Skeletal muscle cell (primary cell): Measurements from ENCODE around the gene IL15RA.
"Not testable (repeated sequence)": the region's sequence is repeated elsewhere in the genome, so short reads cannot be mapped to it uniquely, and the experiment has no call there.

Source experiments
- DNase-seq: peaks from one replicate; pipeline ENCODE4 v3.0.0-alpha.2; 2010; ENCODE audit warnings: low read depth
- H3K4me3 ChIP-seq: 2 replicates; pipeline ENCODE4 v1.5.1; 2011; ENCODE audit warnings: low read depth, mild to moderate bottlenecking, control low read depth, low read length, moderate library complexity

IL15RA gene

DNA sequence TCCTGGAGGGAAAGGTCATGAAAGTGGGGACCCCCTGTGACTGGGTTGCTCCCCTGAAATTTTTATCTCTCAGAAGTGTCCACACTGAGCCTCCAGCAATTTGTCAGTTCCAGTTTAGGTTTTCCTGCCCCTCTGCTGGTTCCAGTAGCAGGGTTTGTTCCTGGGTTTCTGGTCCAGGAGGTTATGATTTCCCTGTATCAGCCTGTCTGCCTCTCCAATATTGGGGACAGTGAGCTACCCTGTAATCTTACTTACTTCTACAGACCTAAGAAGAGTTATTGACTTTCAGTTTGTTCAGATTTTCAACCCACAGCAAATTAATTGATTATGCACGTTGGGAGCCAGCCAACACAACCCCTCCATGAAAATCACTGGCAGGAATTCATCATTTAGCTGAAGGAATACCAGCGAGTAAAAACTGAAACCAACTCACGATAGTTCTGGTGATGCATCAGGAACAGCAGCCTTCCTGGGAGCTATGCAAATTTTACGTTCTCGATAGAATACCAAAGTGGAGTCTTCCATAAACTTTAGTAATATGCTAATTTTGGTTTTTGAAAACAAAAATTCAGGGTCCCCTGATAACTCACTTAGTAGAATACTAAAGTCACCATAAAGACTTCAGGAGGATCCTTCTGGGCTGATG, 31.3 kb upstream of the IL15RA start:
- H3K4me3 ChIP-seq: no peak overlapping the region
- no peak for DNase-seq

DNA sequence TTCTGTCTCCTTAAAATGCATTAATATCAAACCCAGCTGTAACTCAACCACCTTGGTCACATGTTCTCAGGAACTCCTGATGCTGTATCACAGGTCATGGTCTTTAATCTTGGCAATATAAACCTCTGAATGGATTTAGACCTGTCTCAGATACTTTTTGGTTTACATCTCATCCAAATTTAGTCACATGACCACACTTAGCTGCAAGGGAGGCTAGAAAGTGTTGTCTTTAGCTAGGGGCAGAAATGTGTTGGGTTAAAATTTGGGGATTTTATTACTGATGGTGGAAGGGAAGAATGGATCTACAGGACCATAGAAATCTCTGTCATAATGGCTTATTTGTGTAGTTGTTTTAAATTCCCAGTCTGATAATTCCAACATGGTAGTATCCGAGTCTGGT, 29.6 kb upstream of the IL15RA start:
- no peak for DNase-seq

DNA sequence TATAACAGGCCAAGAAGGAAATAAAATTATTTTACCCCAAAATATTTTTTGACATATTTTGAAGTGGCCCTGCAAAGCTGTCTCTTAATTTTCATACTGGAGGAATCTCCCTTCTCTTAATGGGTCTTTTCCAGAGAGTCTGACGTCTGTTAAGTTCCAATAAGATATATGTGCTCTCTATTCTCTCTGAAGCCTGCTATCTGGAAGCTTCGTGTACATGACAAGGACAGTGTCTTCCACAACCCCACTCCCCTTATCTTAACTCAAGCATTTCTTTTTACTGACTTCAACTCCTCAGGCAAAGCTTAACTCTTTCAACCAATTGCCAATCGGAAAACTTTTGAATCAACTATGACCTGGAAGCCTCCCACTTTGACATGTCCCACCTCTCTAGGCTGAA, 29.2 kb upstream of the IL15RA start:
- no peak overlapping the region for H3K4me3 ChIP-seq
- DNase-seq: no peak

More for the DNA sequence above, 29.6 kb upstream of the IL15RA start:
- H3K4me3 ChIP-seq: no peak overlapping the region

DNA sequence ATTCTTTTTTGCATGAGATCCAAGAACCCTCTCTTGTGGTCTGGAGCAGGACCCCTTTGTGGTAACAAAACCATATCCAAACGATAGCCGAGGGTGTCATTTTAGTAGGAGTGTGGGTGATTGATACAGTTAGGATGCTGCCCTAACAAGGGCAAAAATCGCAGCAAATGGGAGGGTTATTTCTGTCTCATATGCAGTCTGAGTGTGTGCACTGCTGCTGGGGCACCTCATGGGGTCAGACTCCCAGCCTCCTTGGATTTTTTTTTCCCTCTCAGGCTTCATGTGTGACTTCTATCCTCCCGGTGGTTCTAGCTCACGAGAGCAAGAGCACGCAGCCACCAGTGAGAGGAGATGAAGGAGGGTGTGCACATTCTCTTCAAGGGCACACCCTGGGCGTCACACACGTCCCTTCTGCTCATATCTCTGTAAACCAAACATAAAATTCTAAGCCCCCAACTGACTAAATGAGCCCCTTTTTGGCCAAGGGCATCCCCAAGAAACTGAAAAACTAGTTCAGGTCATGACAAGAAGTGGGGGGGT, 28.6 kb upstream of the IL15RA start:
- H3K4me3 ChIP-seq: no peak overlapping the region
- DNase-seq: no peak

DNA sequence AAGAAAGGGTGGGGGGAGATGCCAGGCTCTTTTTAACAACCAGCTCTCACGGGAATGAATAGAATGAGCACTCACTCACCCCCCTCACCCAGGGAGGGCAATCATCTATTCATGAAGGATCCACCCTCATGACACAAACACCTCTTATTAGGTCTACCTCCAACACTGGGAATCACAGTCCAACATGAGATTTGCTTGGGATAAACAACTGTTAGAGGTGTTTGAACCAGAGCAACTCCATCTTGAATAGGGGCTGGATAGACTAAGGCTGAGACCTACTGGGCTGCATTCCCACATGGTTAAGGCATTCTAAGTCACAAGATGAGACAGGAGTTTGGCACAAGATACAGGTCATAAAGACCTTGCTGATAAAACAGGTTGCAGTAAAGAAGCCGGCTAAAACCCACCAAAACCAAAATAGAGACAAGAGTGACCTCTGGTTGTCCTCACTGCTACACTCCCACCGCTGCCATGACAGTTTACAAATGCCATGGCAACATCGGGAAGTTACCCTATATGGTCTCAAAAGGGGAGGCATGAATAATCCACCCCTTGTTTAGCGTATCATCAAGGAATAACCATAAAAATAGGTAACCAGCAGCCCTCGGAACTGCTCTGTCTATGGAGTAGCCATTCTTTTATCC, 27.9 kb upstream of the IL15RA start:
- not testable (repeated sequence) for DNase-seq, H3K4me3 ChIP-seq

DNA sequence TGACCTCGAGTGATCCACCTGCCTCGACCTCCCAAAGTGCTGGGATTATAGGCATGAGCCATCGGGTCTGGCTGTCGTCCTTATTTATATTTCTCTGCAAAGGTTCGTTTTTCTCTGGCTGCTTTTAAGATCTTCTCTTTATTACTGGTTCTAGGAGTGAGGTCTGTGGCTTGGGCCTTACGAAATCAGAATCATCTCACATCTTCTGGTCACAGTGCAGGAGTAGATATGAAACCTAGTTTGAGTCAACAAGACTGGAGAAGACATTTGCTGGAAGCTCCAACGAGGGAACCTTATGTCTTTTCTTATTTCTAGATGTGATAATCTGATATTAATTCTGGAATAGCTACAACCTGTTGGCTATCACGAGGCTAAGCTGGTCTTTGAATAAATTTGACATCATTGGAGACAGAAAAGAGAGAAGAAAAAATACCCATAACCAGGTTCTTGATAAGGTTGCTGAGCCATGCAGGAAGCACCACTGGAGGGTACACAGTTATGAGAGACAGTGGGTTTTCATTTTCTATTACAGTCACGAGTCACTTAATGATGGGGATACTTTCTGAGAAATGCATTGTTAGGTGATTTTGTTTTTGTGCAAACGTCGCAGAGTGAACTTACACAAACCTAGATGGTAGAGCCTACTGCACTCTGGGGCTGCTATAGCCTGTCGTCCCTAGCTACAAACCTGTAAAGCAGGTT, 25.6 kb upstream of the IL15RA start:
- H3K4me3 ChIP-seq: no peak overlapping the region
- DNase-seq: no peak

DNA sequence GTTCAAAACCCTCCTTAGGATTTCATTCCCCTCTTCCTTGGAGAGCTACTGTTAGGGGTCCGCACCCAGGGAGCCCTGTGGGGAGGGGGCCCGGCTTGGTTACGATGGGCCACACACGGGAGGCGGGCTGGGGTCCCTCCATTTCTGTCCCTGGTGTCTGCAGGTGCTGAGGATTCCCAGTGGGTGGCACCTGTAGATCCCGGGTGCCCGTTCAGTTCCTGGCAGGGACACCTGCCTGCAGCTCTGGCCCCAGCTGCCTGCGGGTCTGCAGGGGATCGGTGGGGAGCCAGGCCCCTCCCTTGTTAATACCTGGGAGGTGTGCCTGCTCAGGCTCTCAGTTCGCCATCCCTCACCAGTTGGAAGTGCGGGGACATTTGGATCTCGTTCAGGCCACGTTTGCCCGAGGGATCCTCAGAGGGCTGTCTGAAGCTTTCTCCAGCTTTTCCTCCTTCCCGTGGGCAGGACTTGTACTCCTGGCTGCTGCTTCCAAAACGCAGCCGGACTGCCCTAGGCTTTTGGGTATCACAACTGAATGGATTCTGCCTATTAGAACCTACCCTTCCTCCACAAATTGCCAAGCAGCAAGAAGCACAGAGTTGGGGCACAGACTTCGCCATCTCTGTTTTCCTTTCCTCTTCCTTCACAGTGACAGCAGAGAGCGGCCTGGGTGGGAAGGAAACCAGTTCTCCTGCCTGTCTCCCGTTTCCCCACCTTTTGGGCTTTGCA, 22.3 kb upstream of the IL15RA start:
- H3K4me3 ChIP-seq: no peak overlapping the region
- DNase-seq: no peak

DNA sequence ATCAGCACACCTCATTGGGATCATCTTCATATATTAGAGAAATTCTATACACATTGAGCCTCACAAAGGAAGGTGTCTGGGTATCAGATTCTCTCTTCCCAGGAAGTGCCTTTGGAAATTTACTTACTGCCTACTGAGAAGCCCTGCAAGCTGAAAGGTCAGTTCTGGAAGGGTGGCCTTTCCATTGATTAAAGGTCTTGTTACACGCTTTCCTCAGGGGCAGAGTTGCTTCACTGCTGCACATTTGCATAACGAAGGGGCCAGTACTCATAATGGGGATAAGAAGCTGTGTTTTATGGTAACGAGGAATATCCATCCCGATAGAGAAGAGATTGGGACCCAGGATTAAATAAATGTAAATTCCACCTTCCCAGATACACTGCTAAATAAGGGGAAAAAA, 19.4 kb upstream of the IL15RA start:
- no peak for DNase-seq

DNA sequence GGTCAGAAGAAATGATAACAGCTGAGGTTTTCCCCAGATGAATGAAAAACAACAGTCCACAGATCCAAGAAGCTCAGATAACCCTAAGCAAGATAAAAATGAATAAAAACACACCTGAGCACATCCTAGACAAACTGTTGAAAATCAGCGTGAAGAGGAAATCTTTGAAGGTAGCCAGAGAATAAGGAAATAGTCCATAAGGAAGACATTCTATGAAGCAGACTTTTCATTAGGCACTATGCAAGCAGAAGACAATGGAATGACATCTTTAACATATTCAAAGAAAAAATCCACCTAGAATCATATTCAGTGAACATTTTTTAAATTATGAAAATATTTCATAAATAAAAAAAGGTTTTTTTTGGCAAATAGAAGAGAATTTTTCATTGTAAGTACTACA, 15.1 kb upstream of the IL15RA start:
- no peak overlapping the region for H3K4me3 ChIP-seq
- no peak for DNase-seq

More for the DNA sequence above, 19.4 kb upstream of the IL15RA start:
- no peak overlapping the region for H3K4me3 ChIP-seq

DNA sequence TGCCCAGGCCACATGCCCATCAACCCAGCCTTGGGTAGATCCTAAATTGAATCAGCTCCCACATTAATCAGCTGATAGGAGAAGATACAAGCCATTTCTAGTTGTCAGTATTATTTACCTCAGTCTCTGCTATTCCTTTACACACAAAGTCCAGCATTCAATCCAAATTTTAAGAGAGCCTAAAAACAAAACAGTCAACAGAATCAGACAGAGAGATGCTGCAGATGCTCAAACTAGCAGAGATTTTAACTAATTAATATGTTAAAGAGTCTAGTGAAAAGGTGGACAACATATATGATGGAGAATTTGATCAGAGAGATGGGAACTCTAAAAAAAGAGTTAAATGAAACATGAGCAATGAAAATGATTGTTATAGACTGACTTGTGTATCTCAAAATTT, 14.4 kb upstream of the IL15RA start:
- no peak overlapping the region for H3K4me3 ChIP-seq
- DNase-seq: no peak

DNA sequence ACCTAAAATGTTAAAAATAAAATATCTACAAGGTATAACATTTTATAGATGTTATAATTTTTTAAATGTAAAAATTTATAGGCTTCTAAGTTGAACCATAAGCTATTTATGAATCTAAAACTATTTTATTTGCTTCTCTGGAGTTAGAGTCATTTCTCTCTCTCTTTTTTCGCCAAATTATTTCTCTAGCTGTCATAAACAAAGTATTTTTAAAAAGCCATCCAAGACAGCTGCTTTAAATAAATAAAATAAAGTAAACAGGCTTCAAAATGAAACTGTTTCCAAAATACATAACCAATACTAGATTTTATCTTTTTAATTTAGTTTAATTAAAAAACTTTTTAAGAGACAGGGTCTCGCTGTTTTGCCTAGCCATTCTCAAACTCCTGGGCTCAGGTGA, 12.4 kb upstream of the IL15RA start:
- no peak for DNase-seq
- no peak overlapping the region for H3K4me3 ChIP-seq

DNA sequence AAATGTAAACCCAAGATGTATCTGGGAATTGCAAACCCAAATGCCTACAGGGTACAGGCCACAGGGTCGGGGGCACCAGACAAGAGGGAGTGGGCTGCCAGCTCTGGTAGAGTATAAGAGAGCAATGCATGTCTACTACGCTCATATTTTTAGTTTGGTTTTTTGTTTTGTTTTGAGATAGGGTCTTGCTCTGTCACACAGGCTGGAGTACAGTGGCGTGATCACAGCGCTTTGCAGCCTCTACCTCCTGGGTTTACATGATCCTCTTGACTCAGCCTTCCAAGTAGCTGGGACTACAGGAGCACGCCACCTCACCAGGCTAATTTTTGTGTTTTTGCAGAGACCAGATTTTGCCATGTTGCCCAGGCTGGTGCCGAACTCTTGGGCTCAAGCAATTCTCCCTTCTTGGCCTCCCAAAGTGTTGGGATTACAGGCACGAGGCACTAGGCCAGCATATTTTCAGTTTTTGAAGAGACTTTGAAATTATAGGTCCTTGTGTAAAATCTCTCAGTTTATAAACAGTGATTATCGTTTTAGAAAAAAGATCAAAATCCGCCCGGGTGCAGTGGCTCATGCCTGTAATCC, 11.1 kb upstream of the IL15RA start:
- H3K4me3 ChIP-seq: no peak overlapping the region
- DNase-seq: no peak

DNA sequence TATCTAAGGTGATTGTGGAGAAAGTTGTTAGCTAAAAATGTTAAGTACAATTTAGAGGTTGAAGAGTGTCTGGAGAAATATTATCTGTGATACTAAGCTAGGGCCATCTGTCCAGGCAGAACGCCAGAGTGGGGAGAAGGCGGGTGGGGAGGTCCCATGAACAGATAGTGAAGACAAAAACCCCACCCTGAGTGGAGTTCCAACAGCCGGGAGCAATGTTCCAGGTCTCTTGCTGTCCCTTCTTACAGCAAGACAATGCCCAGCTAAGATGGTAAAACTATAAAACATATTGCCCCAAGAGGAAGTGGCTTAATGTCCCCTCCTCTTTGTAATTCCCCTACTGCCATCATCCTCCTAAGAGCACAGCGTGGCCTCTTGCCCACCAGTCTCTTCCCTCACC, 10.4 kb upstream of the IL15RA start:
- H3K4me3 ChIP-seq: no peak overlapping the region
- DNase-seq: no peak

DNA sequence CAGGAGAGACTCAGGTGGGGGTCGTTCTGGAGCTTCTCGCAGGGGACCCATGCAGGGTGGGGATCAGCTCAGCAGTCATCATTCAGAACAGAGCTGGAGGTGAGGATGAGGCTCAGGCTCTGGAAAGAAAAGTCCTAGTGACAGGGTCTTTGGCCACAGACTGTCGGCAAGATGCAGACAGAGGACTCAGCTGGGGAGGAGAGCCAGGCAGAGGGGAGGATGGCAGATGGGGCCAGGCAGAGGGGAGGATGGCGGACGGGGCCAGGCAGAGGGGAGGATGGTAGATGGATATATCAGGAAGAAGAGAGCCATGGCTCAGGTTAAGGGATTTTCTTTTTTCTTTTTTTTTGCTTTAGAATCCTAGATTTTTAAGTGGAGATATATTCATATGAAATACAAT, 7.7 kb upstream of the IL15RA start:
- no peak overlapping the region for H3K4me3 ChIP-seq
- no peak for DNase-seq

DNA sequence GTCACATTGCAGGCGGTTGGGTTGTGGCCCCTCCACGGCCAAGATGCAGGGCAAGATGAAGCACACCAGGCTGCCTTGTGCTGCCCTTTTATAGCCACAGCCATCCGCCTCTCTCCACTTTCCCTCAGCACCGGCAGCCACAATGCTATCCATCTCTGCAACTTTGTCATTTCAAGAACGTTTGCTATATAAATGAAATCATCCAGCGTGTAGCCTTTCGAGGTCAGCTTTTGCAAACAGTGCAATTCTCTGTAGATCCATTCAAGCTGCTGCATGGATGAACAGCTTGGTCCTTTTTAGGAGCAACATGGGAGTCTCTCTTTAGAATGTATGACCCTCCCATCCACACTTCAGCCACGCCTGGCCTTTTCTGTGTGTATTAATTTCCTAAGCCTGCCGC, 6.4 kb upstream of the IL15RA start:
- no peak overlapping the region for H3K4me3 ChIP-seq
- no peak for DNase-seq

DNA sequence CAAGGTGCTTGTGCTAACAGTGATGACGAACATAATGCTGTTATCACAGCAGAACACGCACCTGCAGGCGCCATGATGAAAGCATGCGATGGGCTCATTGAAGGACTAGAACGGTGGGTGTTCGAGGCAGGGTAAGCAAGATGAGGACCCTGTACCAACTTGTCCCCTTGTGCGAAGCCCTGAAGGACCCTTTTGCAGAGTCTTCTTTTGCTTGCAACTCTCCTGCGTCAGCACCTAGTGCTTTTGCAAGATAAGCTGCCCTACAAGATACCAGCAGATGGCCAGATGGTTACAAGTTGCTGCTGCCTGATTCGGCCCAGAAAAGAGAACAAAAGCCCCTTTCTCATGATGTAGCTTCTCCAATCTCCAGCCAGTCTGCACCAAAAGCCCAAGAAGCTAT, 4.2 kb upstream of the IL15RA start:
- no peak for DNase-seq
- H3K4me3 ChIP-seq: no peak overlapping the region

DNA sequence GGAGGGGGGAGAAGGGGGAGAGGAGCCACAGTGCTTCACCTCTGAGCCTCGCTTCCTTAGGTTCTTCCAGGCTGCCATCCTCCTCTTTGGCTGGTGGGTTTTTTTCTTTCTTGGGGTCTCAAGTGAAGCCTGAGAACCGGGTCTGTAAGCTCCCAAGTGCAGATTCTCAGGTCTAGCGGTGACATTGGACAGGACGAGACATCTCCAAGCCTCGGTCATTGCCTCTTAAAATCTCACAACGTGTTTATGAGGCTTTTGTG, 817 bp upstream of the IL15RA start:
- DNase-seq: no peak
- peak overlapping the region; percentile 86 for H3K4me3 ChIP-seq

DNA sequence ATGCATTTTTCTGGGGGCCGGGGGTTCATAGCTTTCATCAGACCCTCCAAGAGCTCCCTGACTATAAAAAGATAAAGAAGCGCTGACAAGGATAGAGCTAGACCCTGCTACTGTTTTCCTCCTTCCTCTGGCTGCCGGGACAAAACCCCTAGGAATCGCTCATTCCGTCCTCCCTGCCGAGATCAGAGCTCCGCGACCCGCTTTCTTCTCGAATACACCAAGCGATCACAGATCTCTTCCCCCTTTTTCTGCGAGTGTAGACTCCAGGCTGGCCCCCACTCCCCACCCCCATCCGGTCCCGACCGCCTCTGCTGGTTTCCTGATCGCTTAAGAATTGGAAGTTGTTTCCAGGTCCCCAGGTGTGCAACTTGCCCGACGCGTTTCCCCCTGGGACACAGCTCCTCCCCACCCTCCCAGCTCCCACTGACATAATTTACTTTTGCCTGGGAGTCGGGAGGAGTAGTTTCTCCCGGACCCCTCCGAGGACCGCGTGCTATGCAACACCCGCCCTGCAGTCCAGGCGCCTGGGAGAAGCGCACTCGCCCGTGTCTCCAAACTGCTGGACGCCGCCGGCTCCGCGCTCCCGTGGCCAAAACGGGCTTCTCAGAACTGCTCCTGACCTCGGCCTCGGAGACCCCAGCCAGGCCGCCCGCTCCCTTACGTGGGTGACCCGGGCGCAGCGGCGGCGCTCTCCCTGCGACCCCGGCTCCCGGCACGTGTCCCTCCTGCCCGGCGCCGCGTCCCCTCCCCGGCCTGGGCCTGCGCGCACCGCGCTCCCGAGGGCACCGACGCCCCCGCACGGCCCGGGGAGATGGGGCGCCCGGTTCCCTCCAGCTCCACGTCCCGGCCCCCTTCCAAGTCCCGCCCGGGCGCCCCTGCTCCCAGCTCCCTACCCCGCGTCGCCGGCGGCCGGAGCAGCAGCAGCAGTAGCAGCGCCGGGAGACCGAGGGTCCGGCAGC, 552 bp downstream of the IL15RA start:
- no peak for DNase-seq
- peak overlapping the region; percentile 86 for H3K4me3 ChIP-seq
